GM18507 (cell line): ENCODE results near the gene DNAJC1.
"Not testable (repeated sequence)": the region's sequence is repeated elsewhere in the genome, so short reads cannot be mapped to it uniquely, and the experiment has no call there.

Experiments
- DNase-seq: peaks from one replicate; pipeline ENCODE4 v3.0.0; 2011; ENCODE audit warnings: low read depth; ENCODE audit not compliant: insufficient read length; ENCODE audit errors: extremely low spot score
- FAIRE-seq: peaks from 2 replicates; lab custom pipeline; 2011; peaks lifted over from hg19 to GRCh38; lab: Jason Lieb, UNC

The DNAJC1 gene

DNA sequence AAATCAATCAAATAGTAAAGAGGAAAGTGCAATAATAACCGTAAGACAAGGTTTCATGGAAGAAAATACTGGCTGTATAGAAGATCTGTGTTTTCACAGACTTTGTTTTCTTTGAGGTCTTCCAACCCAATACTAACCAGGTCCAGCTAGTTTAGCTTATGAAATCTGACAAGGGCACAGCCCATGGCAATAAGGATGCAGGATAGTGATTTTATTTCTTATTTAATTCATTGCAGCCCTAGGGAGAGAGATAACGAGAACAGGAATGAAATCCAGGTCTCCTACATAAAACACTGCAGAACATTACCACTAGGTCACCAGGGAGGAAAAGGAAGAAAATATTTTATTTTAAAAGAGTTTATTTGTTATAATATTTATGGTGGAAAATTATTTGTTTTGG is 145.1 kb downstream of the DNAJC1 start:
- FAIRE-seq (no peak), DNase-seq (no peak)

DNA sequence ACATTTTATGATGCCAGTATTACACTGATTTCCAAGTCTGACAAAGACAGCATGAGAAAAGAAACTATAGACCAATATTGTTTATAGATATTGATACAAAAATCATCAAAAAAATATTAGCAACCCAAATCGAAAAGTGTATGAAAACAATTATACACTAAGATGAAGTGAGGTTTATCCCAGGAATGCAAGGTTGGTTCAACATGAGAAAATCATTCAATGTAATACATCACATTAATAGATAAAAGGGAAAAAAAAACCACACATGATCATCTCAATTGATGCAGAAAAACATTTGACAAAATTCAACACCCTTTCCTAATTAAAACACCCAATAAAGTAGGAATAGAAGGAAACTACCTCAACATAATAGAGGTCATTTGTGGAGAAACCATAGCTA is 153.9 kb downstream of the DNAJC1 start:
- FAIRE-seq (no peak), DNase-seq (no peak)

DNA sequence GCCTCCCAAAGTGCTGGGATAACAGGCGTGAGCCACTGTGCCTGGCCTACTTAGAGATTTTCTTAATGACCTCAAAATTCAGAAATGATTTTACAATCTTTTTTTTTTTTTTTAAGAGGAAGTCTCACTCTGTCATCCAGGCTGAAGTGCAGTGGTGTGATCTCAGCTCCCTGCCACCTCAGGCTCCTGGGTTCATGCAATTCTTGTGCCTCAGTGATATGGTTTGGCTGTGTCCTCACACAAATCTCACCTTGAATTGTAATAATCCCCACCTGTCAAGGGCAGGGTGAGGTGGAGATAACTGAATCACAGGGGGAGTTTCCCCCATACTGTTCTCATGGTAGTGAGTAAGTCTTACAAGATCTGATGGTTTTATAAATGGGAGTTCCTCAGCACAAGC is 159.9 kb downstream of the DNAJC1 start:
- FAIRE-seq, result no peak
- DNase-seq, result no peak

DNA sequence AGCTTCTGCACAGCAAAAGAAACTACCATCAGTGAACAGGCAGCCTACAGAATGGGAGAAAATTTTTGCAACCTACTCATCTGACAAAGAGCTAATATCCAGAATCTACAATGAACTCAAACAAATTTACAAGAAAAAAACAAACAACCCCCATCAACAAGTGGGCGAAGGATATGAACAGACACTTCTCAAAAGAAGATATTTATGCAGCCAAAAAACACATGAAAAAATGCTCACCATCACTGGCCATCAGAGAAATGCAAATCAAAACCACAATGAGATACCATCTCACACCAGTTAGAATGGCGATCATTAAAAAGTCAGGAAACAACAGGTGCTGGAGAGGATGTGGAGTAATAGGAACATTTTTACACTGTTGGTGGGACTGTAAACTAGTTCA is 162.3 kb downstream of the DNAJC1 start:
- not testable (repeated sequence) for FAIRE-seq, DNase-seq

DNA sequence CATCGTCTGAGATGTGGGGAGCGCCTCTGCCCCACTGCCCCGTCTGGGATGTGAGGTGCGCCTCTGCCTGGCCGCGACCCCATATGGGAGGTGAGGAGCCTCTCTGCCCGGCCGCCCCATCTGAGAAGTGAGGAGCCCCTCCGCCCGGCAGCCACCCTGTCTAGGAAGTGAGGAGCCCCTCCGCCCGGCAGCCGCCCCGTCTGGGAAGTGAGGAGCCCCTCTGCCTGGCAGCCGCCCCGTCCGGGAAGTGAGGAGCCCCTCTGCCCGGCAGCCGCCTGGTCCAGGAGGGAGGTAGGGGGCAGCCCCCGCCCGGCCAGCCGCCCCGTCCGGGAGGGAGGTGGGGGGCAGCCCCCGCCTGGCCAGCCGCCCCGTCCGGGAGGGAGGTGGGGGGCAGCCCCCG is 166.0 kb downstream of the DNAJC1 start:
- not testable (repeated sequence) for DNase-seq, FAIRE-seq

DNA sequence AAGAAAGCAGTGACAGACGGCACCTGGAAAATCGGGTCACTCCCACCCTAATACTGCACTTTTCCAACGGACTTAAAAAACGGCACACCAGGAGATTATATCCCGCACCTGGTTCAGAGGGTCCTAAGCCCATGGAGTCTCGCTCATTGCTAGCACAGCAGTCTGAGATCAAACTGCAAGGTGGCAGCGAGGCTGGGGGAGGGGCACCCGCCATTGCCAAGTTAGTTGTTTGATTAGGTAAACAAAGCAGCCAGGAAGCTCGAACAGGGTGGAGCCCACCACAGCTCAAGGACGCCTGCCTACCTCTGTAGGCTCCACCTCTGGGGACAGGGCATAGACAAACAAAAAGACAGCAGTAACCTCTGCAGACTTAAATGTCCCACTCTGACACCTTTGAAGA is 169.0 kb downstream of the DNAJC1 start:
- DNase-seq, FAIRE-seq: not testable (repeated sequence)

DNA sequence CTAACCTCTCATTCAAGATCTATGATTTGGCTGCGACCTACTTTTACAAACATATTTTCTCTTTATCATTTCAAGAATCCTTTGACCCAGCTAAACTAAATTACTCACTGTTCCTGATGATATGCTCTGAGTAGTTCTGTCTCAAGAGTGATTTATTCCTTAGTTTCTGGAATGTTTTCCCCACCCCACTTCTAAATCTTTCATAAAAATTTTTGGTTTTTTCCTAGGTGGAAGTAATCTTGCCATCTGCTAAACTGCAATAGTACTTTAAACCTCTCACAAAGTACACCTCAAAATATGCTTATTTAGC is 170.8 kb downstream of the DNAJC1 start:
- no peak for FAIRE-seq
- DNase-seq, result no peak

DNA sequence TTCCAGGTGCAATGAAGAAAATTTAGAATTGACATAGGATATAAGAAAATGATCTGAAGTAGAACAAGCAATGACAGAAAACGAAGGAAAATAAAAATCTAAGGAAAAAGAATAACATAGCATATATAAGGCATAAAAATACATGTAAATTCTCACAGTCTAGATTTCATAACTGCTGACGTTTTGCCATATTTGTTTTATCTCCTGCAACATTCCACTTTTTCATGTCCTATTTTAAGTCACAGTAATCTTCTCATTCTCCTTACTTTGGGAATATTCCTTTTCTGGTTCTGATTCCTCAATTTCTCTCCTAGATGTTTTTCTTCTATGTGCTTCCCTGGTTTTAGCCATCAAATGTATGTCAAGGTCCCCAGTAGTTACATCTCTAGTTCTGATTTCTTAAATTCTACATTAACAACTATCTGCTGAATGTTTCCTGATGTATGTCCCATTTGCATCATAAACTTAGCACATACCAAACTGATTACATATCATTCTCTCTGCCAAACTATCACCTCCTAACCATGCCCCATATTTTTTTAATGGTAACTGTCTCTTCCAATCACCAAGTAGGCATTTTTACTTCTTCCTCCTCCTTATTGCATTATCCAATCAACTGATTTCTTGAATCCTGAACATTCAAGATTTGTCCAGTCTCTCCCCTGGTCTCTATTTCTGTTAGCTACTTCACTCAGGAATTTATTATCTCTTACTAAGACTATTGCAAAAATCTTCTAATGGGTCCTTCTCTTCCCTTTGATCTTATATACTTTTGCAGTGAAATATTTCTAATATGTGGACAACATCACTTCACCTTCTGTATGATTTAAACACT is 171.3 kb downstream of the DNAJC1 start:
- DNase-seq (no peak), FAIRE-seq (no peak)

DNA sequence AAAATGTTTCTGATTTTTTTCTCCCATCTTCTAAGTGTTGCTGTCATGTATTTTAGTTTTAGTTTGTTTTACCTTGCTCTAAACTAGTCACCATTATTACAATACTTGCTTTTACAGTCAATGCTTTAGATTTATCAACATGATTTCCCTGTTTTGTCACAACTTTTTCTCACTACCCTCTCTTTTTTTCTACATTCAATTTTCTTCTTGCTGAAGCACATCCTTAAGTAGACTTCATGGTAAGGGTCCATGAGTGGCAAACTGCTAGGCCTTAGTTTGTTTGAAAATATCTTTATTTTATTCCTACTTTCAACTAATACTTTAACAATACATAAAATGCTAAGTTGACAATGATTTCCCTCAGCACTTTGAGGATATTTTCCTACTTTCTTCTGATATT is 173.5 kb downstream of the DNAJC1 start:
- FAIRE-seq, result no peak

DNA sequence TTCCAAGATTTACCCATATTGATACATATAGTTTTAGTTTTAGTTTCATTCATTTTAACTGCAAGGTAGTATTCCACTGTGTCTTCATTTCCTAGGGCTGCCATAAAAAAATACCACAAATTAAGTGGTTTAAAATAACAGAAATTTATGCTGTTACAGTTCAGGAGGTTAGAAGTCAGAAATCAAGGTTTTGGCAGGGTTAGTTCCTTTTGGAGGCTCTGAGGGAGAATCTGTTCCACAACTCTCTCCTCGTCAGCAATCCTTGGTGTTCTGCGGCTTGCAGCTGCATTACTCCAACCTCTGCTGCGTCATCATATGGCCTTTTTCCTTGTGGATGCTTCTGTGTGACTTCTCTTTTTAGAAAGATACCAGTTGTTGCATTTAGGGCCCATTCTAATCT is 176.2 kb downstream of the DNAJC1 start:
- DNase-seq (no peak), FAIRE-seq (no peak)

More for the DNA sequence above, 173.5 kb downstream of the DNAJC1 start:
- DNase-seq, result no peak

DNA sequence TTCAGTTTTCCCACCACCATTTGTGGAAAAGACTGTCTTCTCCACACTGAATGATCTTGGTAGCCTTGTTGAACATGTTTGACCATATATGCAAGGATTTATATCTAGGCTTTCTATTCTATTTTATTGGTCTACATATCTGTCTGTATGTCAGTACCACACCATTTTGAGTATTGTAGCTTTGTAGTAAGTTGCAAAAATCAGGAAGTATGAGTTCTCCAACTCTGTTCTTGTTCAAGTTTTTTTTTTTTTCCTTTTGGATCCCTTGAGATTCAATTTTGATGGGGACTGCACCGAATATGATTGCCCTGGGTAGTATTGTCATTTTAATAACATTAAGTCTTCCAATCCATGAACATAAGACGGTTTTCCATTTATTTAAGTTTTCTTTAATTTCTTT is 176.8 kb downstream of the DNAJC1 start:
- DNase-seq, result no peak
- no peak for FAIRE-seq

DNA sequence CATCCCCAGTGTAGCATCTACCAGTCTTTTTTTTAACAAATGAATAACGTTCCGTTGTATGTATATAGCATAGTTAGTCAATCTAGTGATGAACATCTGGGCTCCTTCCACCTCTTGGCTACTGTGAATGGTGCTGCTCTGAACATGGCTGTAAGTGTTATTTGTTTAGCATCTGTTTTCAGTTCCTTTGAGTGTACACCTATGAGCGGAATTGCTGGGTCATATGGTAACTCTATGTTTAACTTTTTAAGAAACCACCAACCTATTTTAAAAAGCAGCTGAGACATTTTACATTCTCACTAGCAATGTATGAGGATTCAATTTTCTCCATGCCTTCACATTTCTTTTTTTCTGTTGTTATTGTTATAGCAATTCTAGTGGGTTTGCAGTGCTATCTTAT is 178.2 kb downstream of the DNAJC1 start:
- FAIRE-seq, result no peak

DNA sequence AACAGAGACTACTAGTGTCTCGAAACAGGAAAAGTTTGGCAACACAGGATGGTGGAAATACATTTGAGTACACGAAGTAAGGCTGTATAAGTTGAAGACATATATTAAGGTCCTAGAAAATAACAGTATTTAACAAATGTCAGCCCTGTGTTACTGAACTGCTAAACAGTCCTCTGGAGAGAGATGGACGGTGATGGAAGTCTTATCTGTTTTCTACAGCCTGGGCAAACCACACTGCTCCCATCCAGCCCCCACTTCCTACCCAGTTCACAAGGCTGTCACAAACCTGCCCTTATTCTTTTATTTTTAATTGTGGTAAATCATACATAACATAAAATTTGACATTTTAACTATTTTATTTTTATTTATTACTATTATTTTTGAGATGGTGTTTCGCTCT is 179.1 kb downstream of the DNAJC1 start:
- no peak for DNase-seq
- no peak for FAIRE-seq

More for the DNA sequence above, 178.2 kb downstream of the DNAJC1 start:
- no peak for DNase-seq

DNA sequence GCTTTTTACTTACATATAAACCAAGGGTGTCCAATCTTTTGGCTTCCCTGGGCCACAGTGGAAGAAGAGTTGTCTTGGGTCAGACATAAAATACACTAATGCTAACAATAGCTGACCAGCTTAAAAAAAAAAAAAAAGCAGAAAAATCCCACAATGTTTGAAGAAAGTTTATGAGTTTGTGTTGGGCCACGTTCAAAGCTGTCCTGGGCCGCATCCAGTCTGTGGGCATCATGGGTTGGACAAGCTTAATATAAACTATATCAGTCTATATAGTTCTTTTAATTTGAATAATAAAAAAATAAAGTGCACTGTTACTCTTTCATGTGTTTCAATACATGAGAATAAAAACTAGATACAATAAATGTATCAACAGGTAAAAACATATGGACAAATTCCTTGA is 179.9 kb downstream of the DNAJC1 start:
- no peak for FAIRE-seq
- DNase-seq, result no peak

DNA sequence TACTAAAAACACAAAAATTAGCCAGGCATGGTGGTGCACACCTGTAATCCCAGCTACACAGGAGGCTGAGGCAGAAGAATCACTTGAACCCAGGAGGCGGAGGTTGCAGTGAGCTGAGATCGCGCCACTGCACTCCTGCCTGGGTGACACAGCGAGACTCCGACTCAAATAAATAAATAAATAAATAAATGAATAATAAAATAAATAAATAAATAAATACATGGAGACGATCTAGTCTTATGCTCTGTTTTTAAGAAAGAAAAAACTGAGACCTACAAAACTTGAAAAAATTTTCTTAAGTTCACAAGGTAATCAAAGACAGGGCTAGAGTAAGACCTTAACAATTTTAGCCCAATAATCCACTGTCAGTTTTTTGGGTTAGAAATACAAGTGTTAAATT is 181.3 kb downstream of the DNAJC1 start:
- FAIRE-seq, result not testable (repeated sequence)

DNA sequence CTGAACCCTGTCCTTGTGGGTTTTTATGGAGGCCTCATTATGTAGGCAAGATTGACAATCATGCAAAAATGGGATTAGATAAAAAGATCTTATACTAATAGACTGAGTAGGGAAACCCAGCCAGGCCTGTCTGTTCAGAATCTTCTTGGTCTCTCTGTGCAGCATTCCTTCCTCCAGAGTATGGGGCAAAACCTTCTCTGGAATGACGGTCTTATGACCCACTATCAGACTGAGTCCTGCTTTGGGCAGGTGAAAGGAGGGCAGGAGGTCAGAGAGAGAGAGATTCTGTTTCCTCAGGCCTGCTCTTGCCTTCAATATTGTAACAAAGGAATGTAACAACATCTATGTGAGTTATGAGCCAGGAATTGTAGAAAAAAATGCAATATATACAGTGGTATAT is 182.6 kb downstream of the DNAJC1 start:
- FAIRE-seq (no peak), DNase-seq (no peak)

More for the DNA sequence above, 181.3 kb downstream of the DNAJC1 start:
- DNase-seq, result not testable (repeated sequence)

DNA sequence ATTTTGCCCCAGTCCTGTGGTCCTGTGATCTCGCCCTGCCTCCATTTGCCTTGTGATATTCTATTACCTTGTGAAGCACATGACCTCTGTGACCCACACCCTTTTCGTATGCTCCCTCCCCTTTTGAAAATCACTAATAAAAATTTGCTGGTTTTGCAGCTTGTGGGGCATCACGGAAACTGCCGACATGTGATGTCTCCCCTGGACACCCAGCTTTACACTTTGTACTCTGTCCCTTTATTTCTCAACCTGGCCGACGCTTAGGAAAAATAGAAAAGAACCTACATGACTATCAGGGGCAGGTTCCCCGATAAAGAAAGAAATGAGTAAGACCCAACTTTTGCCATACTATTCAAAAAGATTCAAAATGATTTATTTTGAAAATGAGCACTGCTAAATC is 185.1 kb downstream of the DNAJC1 start:
- not testable (repeated sequence) for FAIRE-seq, DNase-seq

DNA sequence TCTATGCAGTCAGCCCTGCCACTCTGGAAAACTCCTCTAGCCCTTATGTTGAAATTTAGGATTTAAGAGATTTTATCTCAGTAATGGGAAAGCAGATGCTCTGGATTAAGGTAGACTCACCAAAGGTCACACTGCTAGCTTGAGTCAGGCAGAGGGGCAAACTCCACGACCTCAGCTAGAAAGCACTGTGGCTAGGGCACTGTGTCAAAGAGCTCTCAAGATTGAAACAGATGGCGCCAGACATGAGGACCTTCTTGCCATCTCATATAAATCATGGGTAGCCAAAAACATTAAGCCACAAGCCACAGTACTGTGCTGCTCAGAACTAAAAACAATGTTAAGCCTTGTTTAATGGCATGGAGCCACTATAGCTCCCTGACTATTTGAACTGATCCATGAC is 188.7 kb downstream of the DNAJC1 start:
- DNase-seq, result no peak
- FAIRE-seq, result no peak

DNA sequence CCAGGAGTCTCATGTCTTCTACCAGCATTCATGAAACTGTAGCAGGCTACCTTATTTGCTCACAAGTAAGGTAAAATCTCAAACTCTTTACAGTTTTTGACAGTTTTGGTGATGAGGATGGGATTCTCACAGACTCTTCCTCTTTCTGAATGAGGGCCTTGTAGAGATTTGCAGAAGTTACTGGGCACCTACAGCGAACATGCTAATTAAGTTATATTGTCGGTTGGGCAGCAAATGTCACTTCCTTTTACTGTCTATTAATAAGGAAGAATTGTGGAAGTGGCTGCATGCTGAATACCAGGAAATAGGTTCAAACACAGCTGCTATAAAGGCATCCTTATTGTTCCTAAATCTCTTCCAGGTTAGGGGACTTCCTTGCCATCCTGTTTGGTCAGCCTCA is 189.6 kb downstream of the DNAJC1 start:
- DNase-seq (no peak), FAIRE-seq (no peak)

DNA sequence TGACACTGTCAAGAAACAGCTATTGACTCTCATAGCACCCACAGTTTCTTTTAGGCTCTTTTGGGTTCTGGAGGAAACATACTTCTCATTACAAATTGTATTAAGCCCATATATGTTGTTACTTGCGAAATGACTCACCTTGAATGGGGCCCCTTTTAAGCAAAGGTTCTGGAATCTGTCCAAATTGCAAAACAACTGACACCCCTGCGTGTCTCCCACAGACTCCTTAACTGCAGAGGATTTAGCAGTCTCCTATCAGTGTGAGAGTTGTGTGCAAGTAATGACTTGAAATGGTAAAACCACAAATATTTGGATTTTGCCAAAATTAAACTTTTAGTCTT is 192.3 kb downstream of the DNAJC1 start:
- no peak for FAIRE-seq
- DNase-seq, result no peak

DNA sequence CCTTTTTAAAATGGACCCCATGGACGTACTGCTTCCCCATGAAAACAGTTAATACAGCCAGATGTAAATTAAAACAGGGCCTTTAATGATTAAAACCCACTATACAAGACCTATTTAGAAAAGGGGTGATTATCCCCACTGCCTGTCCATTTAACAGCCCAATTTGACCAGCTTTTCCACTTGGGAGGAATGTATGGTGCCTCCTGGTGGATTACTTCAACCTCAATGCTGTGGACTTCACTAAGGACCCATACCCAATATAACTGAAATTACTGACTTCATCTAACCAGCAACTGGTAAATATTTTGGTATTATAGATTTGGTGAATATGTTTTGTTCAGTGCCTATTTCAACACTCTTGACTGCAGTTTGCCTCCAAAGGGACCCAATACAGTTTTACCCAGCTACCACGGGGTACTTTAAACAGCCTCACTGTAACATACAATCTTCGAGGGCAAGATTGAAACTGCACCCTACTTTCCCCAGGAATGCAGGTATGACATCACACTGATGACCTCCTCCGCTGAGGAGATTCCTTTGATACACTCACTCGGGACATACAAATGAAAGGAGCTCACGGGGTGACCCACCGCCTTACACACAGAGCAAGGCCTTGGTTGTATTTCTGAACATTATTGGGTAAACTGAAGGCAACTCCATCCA is 192.8 kb downstream of the DNAJC1 start:
- FAIRE-seq, result no peak

More for the DNA sequence above, 192.8 kb downstream of the DNAJC1 start:
- DNase-seq, result no peak
